SW 1271 (cell line): ENCODE results near the gene AUH.
"Not testable (repeated sequence)": the region's sequence is repeated elsewhere in the genome, so short reads cannot be mapped to it uniquely, and the experiment has no call there.

ENCODE experiments used
- DNase-seq, 2 experiments: peaks; one replicate each; lab custom pipeline; 2025; lab: John Stamatoyannopoulos, UW

AUH gene

GRCh38 chr9:91378695-91379127, 17.0 kb upstream of the AUH start:
- DNase-seq: no peak

DNA sequence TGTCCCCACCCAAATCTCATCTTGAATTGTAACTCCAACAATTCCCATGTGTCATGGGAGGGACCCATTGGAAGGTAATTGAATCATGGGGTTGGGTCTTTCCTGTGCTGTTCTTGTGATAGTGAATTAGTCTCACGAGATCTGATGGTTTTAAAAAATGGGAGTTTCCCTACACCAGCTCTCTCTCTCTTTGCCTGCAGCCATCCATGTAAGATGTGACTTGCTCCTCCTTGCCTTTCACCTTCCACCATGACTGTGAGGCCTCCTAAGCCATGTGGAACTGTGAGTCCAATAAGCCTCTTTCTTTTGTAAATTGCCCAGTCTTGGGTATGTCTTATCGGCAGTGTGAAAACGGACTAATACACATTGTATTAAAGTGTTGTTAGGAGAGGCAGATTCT, 16.3 kb upstream of the AUH start:
- DNase-seq: not testable (repeated sequence)

DNA sequence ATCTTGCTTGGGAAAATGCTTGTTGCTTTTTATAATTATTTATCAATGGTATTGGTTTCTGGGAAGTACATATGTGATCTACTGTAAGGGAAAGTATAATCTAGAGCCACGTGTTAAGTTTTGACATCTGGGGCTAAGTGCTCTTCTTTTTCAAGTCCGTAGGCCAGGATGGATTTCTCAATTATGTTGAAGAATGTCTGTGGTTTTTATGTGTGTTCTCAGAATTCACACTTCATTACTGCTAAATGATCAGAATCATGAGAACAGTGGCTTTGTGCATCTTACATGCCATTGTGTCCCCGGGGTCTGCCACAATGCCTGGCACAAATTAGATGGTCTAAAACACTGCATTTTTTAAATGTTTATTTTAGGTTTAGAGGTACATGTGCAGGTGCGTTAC, 14.5 kb upstream of the AUH start:
- no peak for DNase-seq

- no peak for DNase-seq
Measured at GRCh38 chr9:91374939-91375338, 13.2 kb upstream of the AUH start.

DNA sequence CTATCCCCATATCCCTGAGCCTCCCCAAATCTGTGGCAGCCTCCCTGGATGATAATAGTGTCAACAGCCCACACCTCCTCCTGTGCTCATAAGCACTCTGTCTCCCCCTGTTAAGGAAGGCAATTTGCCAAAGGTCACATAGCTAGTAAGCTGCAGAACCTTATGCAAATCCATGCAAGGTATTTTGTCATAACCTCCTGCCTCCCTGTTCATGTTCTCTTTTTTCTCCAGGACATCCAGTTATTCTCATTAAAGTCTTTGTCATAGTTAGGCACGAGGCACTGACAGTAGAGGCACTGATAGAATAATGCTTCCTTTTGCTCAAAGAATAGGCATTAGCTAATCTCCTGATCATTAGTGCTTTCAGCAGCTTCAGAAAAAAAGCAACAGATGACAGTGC, 10.2 kb upstream of the AUH start:
- no peak for DNase-seq

- not testable (repeated sequence) for DNase-seq
Measured at GRCh38 chr9:91370006-91370405, 8.3 kb upstream of the AUH start.

DNA sequence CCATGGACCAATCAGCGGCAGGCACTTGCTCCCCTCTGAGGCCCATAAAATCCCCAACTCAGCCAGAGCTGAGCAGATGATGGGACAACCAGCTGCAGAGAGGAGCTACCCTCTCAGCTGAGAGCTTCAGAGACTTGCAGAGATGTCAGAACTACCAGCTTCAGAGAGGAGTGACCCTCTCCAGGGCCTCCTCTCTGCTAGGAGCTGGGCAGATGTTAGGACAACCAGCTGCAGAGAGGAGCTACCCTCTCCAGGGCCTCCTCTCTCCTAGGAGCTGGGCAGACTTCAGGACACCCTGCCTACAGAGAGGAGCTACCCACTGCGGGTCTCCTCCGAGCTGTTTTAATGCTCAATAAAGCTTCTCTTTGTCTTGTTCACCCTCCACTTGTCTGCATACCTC, 3.0 kb upstream of the AUH start:
- no peak for DNase-seq

DNA sequence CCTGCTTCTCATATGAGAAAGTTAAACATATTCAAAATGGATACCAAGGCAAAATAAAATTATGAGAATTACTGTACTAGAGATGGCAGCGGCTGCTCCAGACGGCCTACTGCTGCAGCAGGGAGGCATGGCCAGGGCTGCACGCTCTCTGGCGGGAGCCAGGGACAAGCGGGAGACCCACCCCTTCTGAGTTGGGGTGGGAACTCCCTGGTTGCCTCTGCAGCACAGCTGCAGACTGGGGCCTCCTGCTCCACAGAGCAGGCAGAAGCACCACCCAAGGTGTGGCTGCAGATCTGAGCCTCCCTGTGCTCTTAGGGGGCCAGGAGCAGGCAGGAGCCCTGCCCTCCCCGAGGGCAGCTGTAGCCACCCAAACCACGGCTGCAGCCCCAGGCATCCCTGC, 2.3 kb upstream of the AUH start:
- DNase-seq: no peak

DNA sequence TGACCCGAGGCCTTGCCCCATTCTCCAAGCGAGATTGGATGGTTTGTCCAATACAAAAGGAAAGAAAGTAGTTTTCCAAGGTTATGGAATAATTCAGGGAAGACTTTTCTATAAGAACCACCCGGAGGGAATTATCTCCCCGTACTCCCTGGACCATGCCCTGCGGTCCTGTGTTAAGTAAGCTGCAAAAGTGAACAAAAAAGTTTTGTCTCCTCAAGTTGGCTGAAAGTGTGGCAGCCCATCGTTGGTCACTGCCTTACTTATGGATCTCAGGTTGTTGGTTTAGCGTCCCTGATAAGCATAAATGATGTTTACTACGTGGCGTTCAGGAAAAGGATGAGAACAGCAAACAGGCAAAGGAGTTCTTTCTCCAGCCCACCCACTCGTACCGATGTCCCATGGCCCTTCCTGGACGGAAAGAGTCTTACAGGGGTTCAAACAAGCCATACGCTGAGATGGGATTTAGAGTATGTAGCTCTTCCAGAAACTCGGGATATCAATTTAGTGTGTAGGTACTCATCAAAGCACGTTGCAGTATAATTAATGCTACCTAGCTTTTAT, 413 bp upstream of the AUH start:
- no peak for DNase-seq

DNA sequence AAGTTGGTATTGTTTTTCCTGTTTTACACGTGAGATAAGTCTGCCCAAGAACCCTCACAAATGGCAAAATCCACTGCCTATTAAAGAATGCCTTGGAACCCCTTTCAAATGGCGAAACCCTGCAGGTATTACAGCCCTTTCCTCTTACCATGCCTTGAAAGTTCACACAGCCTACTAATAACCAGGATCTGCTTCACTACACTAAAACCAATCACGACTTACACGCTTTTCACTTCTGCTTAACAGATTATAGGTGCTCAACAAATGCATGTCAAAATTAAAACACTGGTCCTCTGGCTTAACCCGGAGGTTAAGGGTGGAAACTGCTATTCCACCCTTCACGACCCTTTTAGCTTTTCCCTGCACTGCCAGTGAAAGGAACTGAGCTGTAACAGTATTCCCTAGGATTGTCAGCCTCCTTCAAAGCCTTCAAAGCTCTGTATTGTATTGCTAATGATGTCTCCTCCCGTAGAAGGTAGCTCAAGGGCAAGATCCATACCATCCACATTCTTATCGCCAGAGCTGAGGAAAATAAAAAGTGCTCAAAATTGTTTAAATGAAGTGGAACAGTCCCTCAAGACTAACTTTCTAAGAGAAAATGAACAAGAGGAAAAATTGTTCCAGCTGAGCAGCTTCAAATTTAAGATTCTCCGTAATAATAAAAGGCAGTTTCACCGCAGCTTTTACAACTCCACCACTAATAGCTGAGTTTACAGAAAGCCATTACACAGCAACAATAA, 997 bp downstream of the AUH start:
- no peak for DNase-seq

DNA sequence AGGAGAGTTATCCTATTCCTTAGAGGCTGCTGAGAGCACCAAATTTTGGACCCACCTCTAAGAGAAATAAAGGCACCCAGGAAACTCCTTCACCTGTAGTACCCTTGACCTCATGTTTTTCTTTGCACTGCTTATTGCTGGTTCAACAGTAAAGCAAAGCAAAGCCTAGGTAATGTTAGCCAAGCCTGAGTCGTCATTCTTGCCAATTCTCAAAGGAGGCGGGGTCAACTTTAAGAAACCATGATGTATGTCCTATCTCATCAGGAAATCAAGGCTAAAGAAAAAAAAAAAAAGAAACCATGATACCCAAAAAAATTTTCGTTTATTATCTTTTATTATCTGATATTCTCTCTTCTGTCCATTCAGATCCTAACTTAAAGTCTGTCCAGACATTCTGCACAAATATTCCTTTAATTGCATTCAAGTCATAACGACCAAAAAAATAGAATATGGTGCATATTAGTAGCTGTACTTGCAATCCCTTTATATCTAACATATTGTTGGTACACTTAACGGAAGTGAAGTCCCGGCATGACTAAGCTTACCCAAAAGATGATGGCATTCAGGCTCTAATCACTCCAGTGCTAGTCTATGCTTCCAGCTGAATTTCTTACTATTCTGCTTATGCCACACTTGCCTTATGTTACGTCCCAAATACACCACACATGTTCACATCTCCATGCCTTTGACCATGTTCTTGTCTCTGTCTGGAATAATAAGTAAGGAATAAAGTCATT, 1.8 kb downstream of the AUH start:
- DNase-seq: no peak

- no peak for DNase-seq
Measured at GRCh38 chr9:91359083-91359482, 2.6 kb downstream of the AUH start.

DNA sequence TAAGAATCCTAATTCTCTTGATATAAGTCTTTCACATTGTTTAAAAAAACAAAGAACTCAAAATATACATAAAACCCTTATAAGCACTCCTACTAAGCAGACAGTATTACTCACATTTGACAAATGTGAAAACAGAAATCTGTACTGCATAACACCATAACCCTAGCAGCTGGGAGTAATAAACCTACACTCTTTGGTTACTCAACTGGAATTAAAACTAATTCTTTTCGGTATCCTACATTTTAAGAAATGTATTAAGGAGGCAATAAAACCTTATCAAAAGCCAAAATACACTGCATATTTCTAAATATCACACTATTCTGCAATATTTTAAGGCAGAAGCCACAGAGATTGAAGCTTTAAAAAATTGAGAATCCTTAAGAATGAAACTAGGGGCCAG, 6.8 kb downstream of the AUH start:
- DNase-seq: no peak

- no peak for DNase-seq
Measured at GRCh38 chr9:91349115-91349555, 12.6 kb downstream of the AUH start.

GRCh38 chr9:91348191-91348807, 13.4 kb downstream of the AUH start:
- no peak for DNase-seq

GRCh38 chr9:91347377-91347776, 14.3 kb downstream of the AUH start:
- no peak for DNase-seq

DNA sequence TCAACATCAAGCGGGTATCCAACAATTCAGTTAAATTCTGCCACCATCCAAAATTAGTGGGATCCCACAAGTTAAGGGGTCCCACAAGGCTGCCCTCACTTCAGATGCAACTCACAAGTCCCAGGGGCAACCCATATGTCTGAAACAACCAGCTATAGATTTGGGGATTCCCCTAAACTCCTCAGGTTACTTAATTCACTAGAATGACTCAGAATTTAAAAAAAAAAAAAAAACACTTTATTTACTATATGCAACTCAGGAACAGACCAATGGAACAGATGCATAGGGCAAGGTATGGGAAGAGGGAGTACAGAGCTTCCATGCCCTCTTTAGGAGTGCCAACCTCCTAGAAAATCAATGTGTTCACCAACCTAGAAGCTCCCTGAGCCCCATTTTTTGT, 15.1 kb downstream of the AUH start:
- DNase-seq: no peak

DNA sequence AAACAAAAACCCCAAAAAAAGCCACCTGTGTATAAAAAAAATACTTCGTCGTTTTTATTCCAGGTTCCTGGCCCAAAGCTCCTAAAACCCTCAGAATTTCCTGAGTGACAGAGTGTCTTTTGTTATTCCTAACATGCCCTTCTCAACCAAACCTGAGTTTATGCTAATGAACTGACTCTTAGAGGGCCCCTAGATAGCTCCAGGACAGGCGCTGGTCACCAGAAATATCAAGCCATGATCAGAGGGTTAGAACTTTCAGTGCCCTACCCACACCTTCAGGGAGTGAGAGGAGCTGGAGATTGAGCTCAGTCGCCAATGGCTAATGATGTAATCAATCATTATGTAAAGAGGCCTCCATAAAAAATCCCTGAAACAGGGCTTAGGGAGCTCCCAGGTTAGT, 15.7 kb downstream of the AUH start:
- no peak for DNase-seq

- no peak for DNase-seq
Measured at GRCh38 chr9:91342575-91342974, 19.1 kb downstream of the AUH start.

- DNase-seq: no peak
Measured at GRCh38 chr9:91341749-91342148, 20.0 kb downstream of the AUH start.

DNA sequence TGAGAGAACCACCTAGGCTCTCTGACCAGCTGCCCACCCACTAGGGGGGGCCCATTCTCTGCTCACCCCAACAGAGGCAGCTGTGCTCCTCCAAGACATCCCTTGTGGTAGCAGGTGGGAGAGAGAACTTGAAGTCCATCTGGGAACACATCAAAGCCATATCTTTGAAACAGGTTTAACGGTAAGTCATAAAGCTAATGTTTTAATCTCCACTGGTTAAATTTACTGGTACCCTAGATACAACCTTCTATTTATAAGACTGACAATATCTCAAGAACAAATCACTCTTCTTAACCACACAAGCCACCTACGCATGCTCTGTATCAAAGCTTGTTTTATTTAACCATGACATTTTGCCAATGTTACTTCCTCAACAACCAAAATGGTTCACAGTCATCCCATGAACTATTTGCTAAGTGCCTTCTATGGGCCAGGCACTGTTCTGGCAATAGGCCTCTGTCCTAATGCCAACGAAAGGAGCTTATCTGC, 20.4 kb downstream of the AUH start:
- no peak for DNase-seq

DNA sequence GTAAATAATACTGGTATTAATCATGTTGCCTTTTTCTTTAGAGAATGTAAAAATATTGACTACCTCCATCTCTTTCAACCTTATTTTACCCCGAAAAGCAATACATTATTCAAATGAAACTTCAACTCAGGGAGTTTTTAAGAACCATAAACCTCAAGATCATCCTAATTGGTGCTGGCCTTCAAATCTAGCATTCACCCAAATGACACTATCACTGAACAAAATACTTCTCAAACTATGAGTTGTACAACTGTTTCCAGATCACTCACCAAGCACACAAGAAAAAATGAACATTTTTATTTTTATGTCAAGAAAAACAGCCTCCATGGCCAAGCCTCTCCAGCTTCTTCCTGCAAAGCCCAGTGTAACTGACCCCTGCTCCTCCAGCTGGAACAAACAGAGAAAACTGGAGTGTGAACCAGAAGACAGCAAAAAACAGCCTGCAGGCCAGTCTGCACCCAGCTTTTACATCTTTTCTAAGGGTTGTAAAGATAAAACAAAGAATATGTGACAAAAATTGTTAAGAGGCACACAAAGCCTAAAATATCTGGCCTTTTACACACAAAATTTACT, 21.2 kb downstream of the AUH start:
- DNase-seq: no peak
